Myocyte (in vitro differentiated cells): ENCODE data around the gene RRAGD. TPM values are rescaled to one million over a fixed set of nuclear protein-coding genes. Genes with fewer than 3 reads are reported as not detected.
A peak's percentile ranks its signal among the peaks of the same experiment; 100 is the strongest.

Experiments used
- DNase-seq: peaks from one replicate; pipeline ENCODE4 v3.0.0-alpha.2; 2012; ENCODE audit warnings: low read depth
- total RNA-seq: library from RNA; depleted of rRNA; stranded (reverse); fragments of >200 nt; gene quantifications from 2 replicates; pipeline ENCODE4 v1.2.3, GENCODE V29; 2014

Gene RRAGD
- total RNA-seq, 1 donor from 2014 or later, result 22.7 TPM

DNA sequence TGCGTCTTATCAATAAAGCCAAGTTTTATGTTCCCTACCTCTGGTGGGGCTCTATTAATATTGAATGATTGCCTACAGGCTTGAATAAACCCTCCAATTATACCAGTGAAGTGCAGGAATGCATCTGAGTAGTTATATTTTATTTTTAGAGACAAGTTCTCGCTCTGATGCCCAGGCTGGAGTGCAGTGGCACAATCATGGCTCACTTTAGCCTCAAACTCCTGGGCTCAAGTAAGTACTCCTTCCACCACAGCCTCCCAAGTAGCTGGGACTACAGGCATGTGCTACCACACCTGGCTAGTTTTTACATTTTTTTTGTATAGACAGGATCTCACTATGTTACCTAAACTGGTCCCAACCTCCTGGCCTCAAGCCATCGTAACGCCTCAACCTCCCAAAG lies 33.4 kb downstream of the RRAGD start:
- no peak for DNase-seq

DNA sequence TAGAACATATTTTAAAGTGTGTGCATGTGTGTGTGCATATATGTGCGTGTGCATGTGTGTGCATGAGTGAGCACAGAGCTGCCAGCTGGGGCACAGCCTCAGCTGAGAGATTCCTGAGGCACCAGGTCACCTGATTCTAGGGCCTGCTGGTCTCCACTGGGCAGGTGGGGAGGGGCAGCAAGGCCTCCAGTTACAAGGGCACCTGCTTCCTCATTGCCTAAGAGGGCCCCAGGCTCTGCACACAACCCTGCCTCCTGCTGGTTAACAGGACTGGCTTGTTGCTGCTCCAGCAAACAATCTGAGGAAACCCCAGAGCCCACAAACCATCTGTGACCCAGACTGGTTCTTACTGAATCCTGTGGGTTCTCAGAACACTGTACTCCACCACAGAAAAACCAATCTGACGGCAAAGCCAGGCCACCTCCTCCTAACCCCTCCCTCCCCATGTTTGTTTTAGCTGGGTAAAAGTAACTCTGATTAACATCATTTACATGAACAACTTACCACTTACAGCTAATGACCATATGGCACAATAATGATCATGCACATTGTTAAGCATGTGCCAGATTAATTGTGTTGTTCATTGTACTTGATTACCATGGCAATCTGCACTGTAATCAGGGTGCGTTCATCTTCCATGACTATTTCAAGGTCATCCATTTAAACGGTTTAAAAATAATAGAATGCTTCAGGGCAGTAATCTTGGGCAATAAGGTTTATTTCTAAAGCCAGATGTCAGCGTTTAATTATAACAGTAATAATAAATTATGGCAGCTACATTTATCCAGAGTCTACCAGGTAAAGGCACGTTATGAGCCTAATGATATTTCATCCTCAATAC lies 36.4 kb downstream of the RRAGD start:
- DNase-seq, result peak; percentile 93

DNA sequence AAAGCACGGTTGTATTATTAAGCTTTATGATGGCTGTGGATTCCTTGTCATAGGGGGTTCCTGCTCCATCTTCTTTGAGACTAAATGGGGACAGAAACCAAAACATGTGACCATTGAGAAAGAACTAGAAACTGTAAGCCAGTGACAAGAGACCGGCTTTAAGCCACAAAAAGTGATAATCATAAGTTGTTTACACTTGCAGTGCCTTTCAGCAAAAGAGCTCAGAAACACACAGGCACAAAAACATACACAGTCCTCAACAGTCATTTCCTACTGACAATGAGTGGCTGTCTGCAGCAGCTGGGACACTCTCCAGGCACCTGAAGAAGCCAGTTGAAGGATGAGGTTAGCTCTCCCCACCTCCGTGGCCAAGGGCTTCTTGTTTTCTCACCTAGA lies 39.6 kb downstream of the RRAGD start:
- DNase-seq, result no peak

DNA sequence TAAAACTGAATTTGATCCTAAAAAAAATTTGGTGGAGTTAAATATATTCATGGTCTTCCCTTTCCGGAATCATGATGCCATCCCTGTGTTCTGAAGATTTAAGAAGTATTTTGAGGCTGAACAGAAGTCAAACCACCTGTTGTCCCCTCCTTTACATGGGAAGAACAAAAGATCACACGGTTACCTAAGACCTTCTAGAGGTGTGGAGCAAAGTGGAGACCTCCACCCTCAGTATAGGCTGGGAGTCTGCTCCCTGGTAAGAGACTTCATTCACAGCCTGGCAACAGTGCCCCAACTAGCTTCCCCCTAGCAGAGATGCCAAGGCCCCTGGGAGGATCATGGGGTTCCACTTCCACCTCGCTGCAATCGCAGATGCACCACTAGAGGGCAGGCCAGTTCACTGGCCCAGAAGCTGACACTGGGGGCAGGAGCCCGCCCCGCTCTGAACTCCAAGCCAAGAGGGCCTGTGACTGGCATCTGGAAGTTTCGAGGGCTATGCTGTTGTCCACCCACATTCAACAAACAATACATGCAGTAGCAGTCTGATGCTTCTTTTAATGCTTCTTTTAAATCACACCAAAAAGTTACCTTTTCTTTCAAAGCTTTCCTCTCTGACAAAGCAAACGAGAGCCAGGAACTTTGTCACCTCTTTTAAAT lies 40.1 kb downstream of the RRAGD start:
- DNase-seq, result peak; percentile 75

DNA sequence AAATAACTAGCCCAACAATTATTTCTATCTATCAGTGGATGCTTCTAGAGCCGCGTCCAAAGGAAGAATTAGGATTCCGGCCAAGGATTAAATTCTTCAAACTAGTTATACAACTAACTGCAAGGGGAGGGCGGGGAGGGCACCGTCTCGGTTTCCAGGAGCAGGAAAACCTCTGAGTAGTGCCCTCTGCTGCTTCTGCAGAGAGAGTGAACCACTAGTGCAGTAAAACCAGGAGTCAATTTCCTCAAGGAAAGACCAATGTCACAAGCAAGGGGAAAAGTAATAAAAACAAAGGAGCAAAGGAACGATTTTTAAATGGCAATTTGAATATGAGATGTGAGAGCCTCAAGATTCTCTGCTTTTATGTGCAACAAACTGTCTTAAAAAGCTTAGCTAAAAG lies 43.1 kb downstream of the RRAGD start:
- DNase-seq, result peak; percentile 33

DNA sequence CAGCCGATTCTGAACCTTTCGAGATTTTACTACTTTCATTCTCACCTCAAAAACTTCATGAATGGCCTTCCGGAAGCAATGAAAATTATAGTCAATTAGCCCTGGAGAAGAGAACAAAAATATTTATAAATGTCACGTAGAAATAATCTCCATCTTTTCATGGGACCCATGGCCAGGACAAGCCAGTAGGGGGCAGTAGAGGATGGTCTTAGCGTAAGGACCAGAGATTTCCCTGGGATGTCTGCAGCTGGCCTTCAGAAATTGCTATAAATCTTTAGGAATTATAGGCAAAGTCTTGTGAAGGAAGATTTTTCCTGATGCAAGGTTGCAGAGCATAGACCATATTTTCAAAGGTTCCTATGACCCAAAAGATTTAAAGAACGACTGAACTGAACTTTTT lies 44.0 kb downstream of the RRAGD start:
- peak; percentile 73 for DNase-seq

DNA sequence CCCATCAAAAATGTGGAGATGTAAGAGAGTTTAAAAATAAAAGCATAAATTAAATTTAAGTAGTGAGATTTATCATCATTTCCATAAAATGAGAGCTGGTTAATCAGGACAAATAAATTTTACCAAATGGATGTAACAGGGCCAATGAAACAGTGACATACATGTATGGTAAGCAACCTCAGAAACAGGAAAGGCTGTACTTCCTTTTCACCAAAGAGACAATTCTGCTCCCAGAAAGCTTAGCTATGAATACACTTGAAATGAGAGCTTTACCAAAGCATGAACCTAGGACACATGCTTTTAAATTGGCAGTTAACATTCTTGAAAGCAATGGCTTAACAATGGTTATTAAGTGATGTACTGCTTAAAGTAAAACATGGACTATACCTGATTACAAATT lies 47.5 kb downstream of the RRAGD start:
- DNase-seq, result no peak

DNA sequence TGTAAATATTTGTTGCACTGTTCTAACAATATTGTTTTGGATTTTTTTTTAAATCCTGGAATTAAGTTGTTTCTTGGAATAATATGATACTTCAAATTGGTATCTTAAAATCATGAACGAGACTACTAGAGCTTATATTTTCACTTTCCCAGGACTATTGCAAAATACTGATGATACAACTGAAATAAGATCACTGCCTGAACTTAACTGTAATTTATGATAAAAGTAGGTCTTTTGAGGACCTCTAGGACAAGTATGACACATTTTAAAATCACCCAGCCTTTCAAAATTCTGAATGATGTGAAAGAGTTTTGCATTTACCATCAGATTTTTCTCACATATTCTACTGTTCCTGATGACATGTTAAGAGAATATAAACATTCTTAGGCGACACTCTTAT lies 50.9 kb downstream of the RRAGD start:
- no peak for DNase-seq

DNA sequence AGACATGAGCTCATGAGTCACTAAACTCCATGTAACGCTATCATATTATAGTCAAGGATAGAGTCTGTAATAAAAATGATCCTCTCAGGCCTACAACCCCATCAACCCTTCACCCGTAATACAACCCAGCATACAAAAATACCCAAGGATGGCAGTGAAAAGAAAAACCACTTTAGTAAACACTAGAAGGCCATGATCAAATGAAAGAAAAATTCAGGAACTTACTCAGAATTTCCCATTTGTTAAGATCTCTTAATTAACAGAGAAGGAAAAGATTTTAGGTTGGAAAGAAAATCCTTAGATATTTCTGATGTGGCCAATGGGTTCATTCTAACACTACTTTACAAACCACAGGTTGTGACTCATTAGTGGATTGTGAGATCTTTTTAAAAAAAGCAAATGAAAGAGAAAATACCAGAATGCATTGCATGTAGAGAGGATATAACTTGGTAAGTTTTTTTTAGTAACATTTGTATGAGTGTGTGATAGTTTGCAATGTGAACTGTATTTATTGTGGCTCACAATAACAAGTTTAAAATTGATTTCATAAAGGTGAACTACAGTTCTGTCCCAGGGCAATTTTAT lies 51.6 kb downstream of the RRAGD start:
- peak; percentile 49 for DNase-seq

DNA sequence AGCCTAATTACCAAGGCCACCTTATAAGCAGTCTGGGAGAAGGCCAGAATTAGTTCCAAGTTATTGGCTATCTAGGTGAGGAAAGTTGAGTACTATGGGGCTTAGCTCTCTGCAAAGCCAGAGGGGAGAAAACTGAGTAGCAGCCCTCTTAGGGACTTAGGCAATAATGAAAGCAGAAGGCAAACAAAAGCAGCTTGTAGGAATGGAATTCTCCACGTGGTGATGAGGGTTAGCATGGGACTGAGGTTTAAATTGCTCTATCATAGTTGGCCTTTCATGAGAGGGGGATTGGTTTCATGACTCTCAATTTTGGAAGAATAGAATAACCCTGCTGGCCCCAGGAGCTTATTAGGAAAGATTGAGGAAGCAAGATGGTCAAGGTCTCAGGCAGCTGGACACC lies 52.5 kb downstream of the RRAGD start:
- DNase-seq, result peak; percentile 16

DNA sequence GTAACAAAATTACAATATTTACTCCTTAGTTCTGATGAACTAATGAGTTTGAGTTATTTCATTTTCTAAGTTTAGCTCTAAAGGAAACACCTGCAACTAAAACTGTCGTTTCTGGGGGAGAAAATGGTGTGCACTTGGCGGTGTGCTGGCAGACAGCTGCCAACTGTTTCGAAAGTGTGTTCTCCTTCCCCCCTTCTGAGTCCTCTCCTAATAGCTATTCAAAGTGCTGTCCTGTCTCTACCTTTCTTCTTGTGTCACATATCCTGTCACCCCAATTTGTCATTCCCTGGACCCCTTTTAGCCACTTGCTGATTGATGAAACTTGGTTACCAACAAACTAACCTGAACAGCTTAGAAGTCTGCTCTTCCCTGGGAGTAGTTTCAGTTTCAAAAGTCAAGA lies 54.7 kb downstream of the RRAGD start:
- no peak for DNase-seq

DNA sequence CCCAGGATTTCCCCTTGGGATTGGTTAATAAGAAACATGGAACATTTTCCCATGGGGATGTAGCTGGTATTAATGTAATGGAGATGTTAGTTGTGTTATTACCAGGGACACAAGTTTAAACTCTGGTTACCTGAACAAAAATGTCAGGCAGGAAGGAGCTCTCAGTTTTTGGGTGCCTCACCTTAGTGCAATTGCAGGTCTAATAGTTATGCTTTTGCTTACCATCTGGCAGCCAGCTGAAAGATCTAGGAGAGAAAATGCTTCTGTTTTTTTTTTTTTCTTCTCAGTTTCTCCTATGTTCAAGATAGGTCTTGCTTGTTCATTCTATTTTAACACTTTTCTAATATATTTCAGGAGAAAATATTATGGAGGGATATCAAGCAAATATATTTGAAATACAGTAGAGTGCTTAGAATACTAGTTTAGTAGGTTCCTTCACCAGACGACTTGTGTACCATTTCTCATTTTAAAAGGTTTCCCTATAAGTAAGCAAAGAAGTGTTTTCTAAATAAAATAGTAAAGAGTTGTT lies 55.4 kb downstream of the RRAGD start:
- no peak for DNase-seq

DNA sequence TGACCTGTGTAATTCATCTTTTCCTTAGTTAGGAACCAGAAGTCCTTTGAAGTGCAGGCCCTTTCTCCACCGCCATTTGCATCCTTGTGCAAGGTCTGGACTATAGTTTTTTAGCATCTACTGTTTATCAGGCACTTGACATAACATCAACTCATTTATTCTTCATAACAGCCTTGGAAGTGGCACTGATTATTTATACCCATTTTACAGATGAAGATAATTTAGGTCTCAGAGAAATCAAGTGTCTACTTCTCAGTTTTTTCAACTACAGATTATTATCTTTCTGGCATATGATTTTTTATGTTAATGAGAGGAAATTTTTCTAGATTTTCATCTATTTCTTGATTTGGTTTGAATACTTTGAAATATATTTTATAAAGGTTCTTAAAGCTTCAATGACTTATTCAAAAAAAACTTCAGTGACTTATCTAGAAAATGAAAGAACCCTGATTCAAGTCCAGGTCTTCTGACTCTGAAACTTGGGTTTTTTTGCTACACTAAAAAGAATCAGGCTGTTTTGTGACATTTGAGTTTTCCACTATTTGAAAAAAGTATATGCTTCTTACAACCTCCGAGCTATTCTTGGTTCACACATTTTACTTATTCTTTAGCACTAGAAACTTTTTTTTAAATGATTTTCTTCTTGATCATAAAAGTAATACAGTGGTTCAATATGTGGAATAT lies 56.4 kb downstream of the RRAGD start:
- no peak for DNase-seq

DNA sequence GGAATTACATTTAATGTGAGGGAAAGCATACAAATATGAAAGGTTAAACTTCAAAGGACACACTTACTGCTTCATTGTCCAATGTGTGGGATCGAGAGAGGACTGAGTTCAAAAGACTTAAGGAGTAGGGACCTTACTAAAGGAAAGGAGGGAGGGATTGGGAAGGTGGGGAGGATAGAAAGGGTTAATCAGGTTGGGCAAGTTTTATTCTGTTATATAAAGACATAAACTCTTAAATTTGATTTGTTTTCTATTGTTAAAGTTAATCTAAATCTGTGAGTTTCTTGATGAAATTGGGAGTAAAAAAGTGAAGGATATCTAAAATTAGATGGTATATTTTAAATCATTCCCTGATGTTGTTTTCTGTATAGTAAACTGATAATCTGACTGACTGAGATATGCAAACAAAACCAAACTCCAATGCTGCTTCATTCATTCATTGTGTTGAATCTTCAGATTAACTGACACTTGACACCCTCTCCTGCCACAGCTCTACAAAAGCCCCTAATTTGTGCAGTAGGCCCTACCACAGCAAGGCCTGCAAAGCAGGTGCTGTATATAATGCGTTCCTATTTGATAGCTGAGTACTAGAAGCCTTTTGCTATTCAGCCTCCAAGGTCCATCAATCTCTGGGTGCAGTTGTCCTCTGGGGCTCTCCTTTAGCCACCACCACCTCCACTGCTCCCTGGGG lies 58.2 kb downstream of the RRAGD start:
- no peak for DNase-seq

DNA sequence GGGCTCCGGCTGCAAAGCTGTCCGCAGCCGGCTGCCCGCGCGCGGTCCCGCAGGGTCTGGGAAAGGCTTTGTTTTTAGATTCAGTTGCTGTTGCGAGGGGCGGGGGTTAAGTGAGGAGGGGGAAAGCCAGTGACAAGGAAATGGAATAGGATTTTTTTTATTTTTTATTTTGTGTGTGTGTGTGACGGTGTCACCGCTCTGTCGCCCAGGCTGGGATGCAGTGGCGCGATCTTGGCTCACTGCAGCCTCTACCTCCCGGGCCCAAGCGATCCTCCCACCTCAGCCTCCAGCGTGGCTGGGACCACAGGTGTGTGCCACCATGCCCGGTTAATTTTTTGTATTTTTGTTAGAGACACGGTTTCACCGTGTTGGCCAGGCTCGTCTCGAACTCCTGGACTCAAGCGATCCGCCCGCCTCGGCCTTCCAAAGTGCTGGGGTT lies 58.9 kb downstream of the RRAGD start:
- DNase-seq, result no peak

DNA sequence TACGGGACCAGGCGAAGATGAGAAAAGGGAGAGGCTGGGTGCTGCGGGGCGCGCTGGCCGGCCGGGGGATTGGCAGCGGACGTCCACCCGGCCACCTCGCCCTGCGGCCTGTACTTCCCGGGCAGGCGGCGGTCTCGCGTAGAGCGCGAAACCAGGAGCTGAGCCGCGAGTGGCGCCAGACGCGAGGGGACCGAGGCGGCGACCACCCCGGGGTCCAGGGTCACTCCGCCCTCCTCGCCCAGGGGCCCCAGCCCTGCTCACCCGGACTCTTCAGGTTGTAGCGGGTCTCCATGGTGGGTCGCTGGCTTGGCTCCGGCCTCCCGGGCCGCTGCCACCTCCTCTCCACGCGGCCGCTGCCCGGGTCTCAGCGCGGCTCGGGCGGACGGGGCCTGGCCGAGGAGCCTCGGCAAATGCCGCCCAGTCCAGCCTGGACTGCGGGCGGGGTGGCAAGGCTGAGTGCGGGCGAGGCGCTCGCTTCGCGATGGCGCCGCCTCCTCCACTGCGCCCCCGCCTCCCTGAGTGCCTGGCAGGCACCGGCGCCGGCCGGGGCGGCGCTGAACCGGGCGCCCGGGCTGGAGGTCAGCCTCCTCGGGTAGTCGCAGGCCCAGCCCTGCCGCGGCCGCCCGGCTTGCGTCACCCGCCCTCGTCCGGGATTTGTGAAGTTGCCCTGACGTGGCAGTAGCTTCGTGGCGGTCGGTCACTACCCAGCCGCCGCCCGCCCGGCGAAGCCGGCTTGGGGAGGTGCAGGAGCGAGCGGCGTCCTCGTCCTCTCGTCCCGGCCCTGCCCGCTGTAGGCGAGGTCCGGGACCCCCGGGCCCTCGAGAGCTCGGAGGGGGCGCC lies 59.6 kb downstream of the RRAGD start, which contains the start of gene UBE2J1:
UBE2J1 (minus strand) TSS at position 445 of the 840 bp plus-strand sequence; CDS start at position 292, 153 bp downstream.
- peak; percentile 93 for DNase-seq

DNA sequence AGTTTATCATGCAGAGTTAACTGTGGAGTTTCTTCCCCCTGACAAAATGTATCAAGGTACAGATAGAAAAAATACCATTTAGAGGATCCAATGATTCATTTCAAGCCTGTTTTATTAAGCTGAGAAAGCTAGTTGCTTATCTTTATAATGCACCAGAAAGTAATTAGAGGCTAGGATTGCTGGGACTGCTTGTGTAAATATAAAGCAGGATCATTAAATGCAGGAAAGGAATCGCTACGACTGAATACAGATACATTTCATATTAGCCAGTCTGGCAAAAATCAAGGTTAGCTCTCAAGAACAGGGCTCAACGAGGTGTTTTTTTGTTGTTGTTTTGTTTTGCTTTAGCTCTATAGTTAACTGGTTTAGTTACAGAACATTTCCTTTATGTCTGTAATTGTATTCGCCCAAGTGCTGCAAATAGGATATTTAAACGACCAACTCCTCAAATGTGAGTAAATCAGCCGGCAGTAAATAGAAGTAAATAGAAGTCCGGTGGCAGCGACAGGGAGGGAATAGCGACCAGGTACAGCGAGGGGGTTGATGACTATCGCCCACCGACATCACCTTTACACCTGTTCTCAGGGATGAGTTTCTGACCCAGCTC lies 60.3 kb downstream of the RRAGD start:
- peak; percentile 21 for DNase-seq

DNA sequence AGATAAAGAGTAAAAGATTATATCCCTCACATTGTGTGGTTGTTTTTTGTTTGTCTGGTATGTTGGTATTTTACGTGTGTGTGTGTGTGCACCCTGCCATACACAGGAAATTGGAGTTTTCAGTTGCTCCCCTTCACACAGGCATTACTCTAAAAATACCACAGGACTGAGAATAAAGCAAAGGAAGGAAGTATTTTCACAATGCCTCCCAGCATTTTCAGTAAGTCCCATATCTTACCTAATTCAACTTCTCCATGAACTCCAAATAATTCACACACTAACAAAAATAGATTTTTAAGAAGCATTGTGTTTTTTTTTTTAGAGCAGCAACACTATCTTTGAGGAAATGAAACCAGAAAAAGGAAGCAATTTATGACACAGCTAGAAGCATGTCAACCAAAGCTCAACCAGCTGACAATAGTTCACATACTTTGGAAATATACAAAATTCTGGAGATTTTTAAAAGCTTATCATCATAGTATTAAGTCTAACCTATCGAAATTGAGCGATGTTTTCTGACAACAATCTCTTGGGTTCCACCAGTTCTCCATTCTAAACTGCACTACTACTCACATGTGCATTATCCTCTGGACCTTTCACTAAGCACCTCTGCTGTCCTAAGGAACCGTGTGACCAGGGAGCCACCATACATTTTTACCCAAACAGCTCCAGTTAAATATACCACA lies 61.6 kb downstream of the RRAGD start:
- no peak for DNase-seq

DNA sequence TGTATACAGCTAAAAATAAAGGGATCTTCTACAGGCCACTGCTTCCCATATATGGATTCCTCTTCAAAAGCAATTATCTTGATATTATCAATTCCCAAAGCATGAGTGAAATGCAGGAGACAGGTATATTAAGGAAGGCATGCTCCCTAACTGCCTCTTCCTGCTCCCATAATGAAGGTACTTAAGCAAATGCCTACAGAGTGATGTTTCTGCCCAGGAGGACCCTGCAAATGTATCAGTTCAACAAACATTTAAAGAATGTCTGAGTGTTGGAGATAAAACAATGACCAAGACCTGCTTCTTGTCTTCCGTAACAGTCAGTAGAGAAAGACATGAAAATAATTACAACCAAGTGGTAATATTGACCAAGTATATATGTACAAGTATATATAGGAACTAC lies 63.7 kb downstream of the RRAGD start:
- DNase-seq, result no peak
